Mesenchymal stem cell (in vitro differentiated cells and primary cell): ENCODE data around the gene GNAZ.

Experiments
- DNase-seq: peaks from one replicate; pipeline ENCODE4 v3.0.0-alpha.2; 2013
- H2AFZ ChIP-seq: one replicate; pipeline ENCODE4 v1.6.1; 2013; ENCODE audit warnings: low read depth, mild to moderate bottlenecking, control low read depth, inconsistent platforms, low read length, moderate library complexity
- H2AK5ac ChIP-seq: 2 replicates; pipeline ENCODE4 v1.6.1; 2013; ENCODE audit warnings: low read length, moderate library complexity, mild to moderate bottlenecking, inconsistent platforms; ENCODE audit not compliant: severe bottlenecking
- H2BK120ac ChIP-seq: one replicate; pipeline ENCODE4 v1.6.1; 2013; ENCODE audit warnings: low read depth, mild to moderate bottlenecking, inconsistent platforms, low read length, moderate library complexity
- H2BK12ac ChIP-seq, 2 experiments: one replicate each; pipeline ENCODE4 v1.6.1; 2013; ENCODE audit warnings: inconsistent platforms in 2 of 2, low read length in 2 of 2, mild to moderate bottlenecking in 2 of 2, moderate library complexity in 2 of 2, control low read depth in 1 of 2
- H2BK15ac ChIP-seq: one replicate; pipeline ENCODE4 v1.6.1; 2013; ENCODE audit warnings: mild to moderate bottlenecking, low read depth, inconsistent platforms; ENCODE audit not compliant: poor library complexity, severe bottlenecking
- H2BK5ac ChIP-seq: 2 replicates; pipeline ENCODE4 v1.6.1; 2013; ENCODE audit warnings: low read depth, mild to moderate bottlenecking, low read length, control low read depth, inconsistent platforms; ENCODE audit not compliant: poor library complexity, severe bottlenecking
- H3K14ac ChIP-seq, 2 experiments: one replicate each; pipeline ENCODE4 v1.6.1; 2013; ENCODE audit warnings: inconsistent platforms in 2 of 2, low read length in 2 of 2, control low read depth in 1 of 2, mild to moderate bottlenecking in 1 of 2, moderate library complexity in 1 of 2
- H3K18ac ChIP-seq, 2 experiments: one replicate each; pipeline ENCODE4 v1.6.1; 2013; ENCODE audit warnings: inconsistent platforms in 2 of 2, low read length in 2 of 2, control low read depth in 1 of 2, low read depth in 1 of 2, mild to moderate bottlenecking in 1 of 2
- H3K23ac ChIP-seq, 2 experiments: one replicate each; pipeline ENCODE4 v1.6.1; 2013; ENCODE audit warnings: inconsistent platforms in 2 of 2, low read length in 2 of 2, mild to moderate bottlenecking in 2 of 2, moderate library complexity in 2 of 2, control low read depth in 1 of 2
- H3K27ac ChIP-seq: 2 replicates; pipeline ENCODE4 v1.5.1; 2013; ENCODE audit warnings: mild to moderate bottlenecking, moderate library complexity, low read length, control low read depth, inconsistent platforms; ENCODE audit not compliant: poor library complexity, severe bottlenecking
- H3K27me3 ChIP-seq, 2 experiments: 2 replicates each; pipeline versions ENCODE4 v1.6.1 to v1.7.0; 2013; ENCODE audit warnings: low read length in 2 of 2, mild to moderate bottlenecking in 2 of 2, moderate library complexity in 2 of 2, control low read depth in 1 of 2, inconsistent platforms in 1 of 2; ENCODE audit not compliant: control insufficient read depth in 1 of 2, insufficient read depth in 1 of 2
- H3K36me3 ChIP-seq, 2 experiments: 2 replicates each; pipeline versions ENCODE4 v1.6.1 to v1.7.0; 2013; ENCODE audit warnings: low read length in 2 of 2, control low read depth in 1 of 2, inconsistent platforms in 1 of 2, low read depth in 1 of 2, mild to moderate bottlenecking in 1 of 2; ENCODE audit not compliant: insufficient read depth in 2 of 2, control insufficient read depth in 1 of 2
- H3K4ac ChIP-seq, 2 experiments: one replicate each; pipeline ENCODE4 v1.6.1; 2013; ENCODE audit warnings: inconsistent platforms in 2 of 2, low read length in 2 of 2, mild to moderate bottlenecking in 2 of 2, moderate library complexity in 2 of 2, control low read depth in 1 of 2, low read depth in 1 of 2
- H3K4me1 ChIP-seq: 2 replicates; pipeline ENCODE4 v1.6.1; 2013; ENCODE audit warnings: low read depth, low read length, control low read depth; ENCODE audit not compliant: control insufficient read depth, insufficient read depth
- H3K4me2 ChIP-seq: 2 replicates; pipeline ENCODE4 v1.6.1; 2013; ENCODE audit warnings: low read length, mild to moderate bottlenecking, inconsistent platforms; ENCODE audit not compliant: poor library complexity, severe bottlenecking
- H3K4me3 ChIP-seq, 2 experiments: 2 replicates each; pipeline versions ENCODE4 v1.5.1 to v1.7.0; 2013; ENCODE audit warnings: low read length in 2 of 2, mild to moderate bottlenecking in 2 of 2, control low read depth in 1 of 2, low read depth in 1 of 2; ENCODE audit not compliant: insufficient read depth in 1 of 2
- H3K79me1 ChIP-seq: replicated peaks from 2 replicates; pipeline ENCODE4 v1.6.1; 2013; ENCODE audit warnings: mild to moderate bottlenecking, control low read depth, low read length, inconsistent platforms; ENCODE audit not compliant: poor library complexity, severe bottlenecking
- H3K9ac ChIP-seq: 2 replicates; pipeline ENCODE4 v1.7.0; 2013; ENCODE audit warnings: mild to moderate bottlenecking, low read length, moderate library complexity
- H3K9me3 ChIP-seq: 2 replicates; pipeline ENCODE4 v1.7.0; 2013; ENCODE audit warnings: mild to moderate bottlenecking, low read length; ENCODE audit not compliant: control insufficient read depth
- H4K8ac ChIP-seq: one replicate; pipeline ENCODE4 v1.6.1; 2013; ENCODE audit warnings: inconsistent platforms, mild to moderate bottlenecking, low read length, moderate library complexity
- H4K91ac ChIP-seq: one replicate; pipeline ENCODE4 v1.6.1; 2013; ENCODE audit warnings: mild to moderate bottlenecking, low read length, inconsistent platforms
- WGBS: methylation state at CpG from one replicate; pipeline ENCODE4 v1.1.7; 2013; ENCODE audit warnings: mixed read lengths; 5-methylcytosine and 5-hydroxymethylcytosine counted together

The GNAZ gene

DNA sequence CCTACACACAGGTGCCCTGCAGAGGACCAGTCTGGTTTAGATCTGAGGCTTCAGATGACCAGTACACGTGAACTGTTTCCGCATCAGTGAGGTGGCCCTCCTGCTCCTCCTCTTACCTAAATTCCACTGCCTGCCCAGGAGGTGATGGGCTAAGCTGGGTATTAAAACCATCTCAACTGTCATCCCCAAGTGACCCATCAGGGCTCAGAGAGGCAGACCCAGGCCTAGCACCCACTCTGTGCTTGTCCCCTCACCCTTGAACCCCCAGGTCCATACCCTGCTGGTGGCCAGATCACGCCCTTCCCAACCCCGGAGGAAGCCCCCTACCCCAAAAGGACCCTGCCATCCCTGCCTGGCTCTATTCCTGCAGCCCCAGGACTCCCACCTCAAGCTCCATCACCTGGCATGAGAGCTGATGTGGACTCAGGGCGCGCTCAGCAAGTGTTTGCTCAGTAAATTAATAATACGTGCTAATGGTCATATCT lies 50.1 kb downstream of the GNAZ start:
- no peaks in the 10 kb centered on the region for H3K4me1 ChIP-seq
- no peak overlapping the region for H2AK5ac ChIP-seq
- no peak overlapping the region for H2BK120ac ChIP-seq
- H3K79me1 ChIP-seq, result no peaks in the 10 kb centered on the region
- no peak overlapping the region for H4K91ac ChIP-seq
- WGBS, result 78% methylated on average over 5 of the region's 7 CpGs
- H2AFZ ChIP-seq, result no peak overlapping the region
- H2BK12ac ChIP-seq, result no peak overlapping the region
- H2BK15ac ChIP-seq, result no peak overlapping the region
- H3K9me3 ChIP-seq, result no peaks in the 10 kb centered on the region
- H3K36me3 ChIP-seq, result no peaks in the 10 kb centered on the region
- no peak overlapping the region for H3K4me2 ChIP-seq
- H3K9ac ChIP-seq, result no peak overlapping the region
- DNase-seq, result no peak
- no peak overlapping the region for H3K14ac ChIP-seq
- no peak overlapping the region for H3K4me3 ChIP-seq
- H3K18ac ChIP-seq, result no peak overlapping the region
- H3K4ac ChIP-seq, result no peak overlapping the region
- no peak overlapping the region for H2BK5ac ChIP-seq
- H3K27me3 ChIP-seq, result peaks cover 4 to 11% of the 10 kb centered on the region in 2 experiments
- H4K8ac ChIP-seq, result no peak overlapping the region
- no peak overlapping the region for H3K27ac ChIP-seq
- H3K23ac ChIP-seq, result no peak overlapping the region

- no peak overlapping the region for H2BK120ac ChIP-seq
- no peak overlapping the region for H2BK12ac ChIP-seq
- H3K9ac ChIP-seq, result no peak overlapping the region
- H3K27ac ChIP-seq, result no peak overlapping the region
- no peak overlapping the region for H2BK5ac ChIP-seq
- H3K9me3 ChIP-seq, result no peaks in the 10 kb centered on the region
- no peak overlapping the region for H4K8ac ChIP-seq
- no peak overlapping the region for H3K14ac ChIP-seq
- WGBS, result 80% methylated on average over 2 of the region's 4 CpGs
- no peak overlapping the region for H2AFZ ChIP-seq
- H3K18ac ChIP-seq, result no peak overlapping the region
- no peak overlapping the region for H2BK15ac ChIP-seq
- no peak overlapping the region for H4K91ac ChIP-seq
- no peaks in the 10 kb centered on the region for H3K79me1 ChIP-seq
- no peak overlapping the region for H2AK5ac ChIP-seq
- no peak overlapping the region for H3K4ac ChIP-seq
- H3K4me3 ChIP-seq, result no peak overlapping the region
- H3K4me2 ChIP-seq, result no peak overlapping the region
- no peaks in the 10 kb centered on the region for H3K36me3 ChIP-seq
- H3K23ac ChIP-seq, result no peak overlapping the region
- no peak for DNase-seq
- H3K27me3 ChIP-seq, result peaks cover 9 to 16% of the 10 kb centered on the region in 2 experiments
- H3K4me1 ChIP-seq, result no peaks in the 10 kb centered on the region
Observed at GRCh38 chr22:23121000-23121421, 50.7 kb downstream of the GNAZ start.

- H3K27ac ChIP-seq, result no peak overlapping the region
- no peaks in the 10 kb centered on the region for H3K36me3 ChIP-seq
- H3K14ac ChIP-seq, result no peak overlapping the region
- no peak overlapping the region for H3K18ac ChIP-seq
- H3K27me3 ChIP-seq, result peaks cover 14 to 20% of the 10 kb centered on the region in 2 experiments
- H3K79me1 ChIP-seq, result no peaks in the 10 kb centered on the region
- no peak overlapping the region for H3K4me2 ChIP-seq
- H4K8ac ChIP-seq, result no peak overlapping the region
- H3K4ac ChIP-seq, result no peak overlapping the region
- H4K91ac ChIP-seq, result no peak overlapping the region
- H2AK5ac ChIP-seq, result no peak overlapping the region
- no peaks in the 10 kb centered on the region for H3K4me1 ChIP-seq
- H3K9ac ChIP-seq, result no peak overlapping the region
- DNase-seq, result no peak
- H2BK120ac ChIP-seq, result no peak overlapping the region
- no peak overlapping the region for H2BK5ac ChIP-seq
- H2BK12ac ChIP-seq, result no peak overlapping the region
- no peak overlapping the region for H3K4me3 ChIP-seq
- no peak overlapping the region for H2BK15ac ChIP-seq
- WGBS, result 74% methylated on average over 5 of the region's 9 CpGs
- no peaks in the 10 kb centered on the region for H3K9me3 ChIP-seq
- H2AFZ ChIP-seq, result no peak overlapping the region
- H3K23ac ChIP-seq, result no peak overlapping the region
Observed at GRCh38 chr22:23121424-23121823, 51.1 kb downstream of the GNAZ start.

DNA sequence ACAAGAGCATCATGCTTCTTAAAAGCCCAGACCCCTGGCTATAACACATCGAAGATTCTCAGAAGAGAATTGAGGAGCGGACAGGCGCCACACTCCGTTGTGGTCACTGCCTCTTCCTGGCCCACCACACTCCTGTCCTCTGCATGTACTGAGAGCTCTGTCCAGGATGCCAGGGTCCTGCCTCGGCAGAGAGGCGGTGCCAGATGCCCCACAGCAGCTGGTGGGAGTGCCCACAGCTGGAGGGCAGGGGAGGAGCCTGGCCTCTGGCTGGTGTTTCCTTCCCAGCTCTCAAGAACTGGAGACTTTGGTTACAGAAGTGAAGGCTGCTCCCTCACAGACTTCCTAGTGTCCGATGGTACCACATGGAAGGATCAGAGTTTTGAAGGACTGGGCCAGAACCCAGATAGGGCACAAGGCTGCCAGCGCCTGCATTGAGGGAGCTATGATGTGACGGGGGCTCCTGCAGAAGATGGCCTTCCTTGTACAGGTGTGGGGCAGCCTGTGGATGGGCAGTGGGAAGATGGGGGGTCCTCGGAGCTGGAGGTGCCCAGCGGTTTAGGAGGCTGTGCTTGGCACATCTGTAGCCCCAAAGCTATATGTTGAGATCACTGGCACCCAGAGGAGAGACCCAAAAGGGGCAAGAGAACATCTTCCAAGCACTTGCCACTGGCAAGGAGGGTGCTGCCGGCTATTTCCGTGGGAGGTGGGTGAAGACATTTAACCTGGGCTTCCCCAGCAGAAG lies 52.1 kb downstream of the GNAZ start:
- Histone ChIP-seq H3K18ac (no peak overlapping the region), H4K8ac (no peak overlapping the region), H3K14ac (peak overlapping the region in 1 of 2 experiments; percentile 7), H3K4me2 (no peak overlapping the region), H2BK15ac (no peak overlapping the region), H3K9ac (no peak overlapping the region), H3K4me1 (no peaks in the 10 kb centered on the region), H2BK120ac (no peak overlapping the region), H2BK12ac (no peak overlapping the region), H2AFZ (no peak overlapping the region), H2AK5ac (no peak overlapping the region), H3K4me3 (no peak overlapping the region), H3K9me3 (no peaks in the 10 kb centered on the region), H3K27me3 (peaks cover 21 to 28% of the 10 kb centered on the region in 2 experiments), H3K36me3 (no peaks in the 10 kb centered on the region), H4K91ac (no peak overlapping the region), H3K4ac (no peak overlapping the region), H3K27ac (no peak overlapping the region), H3K79me1 (no peaks in the 10 kb centered on the region), H2BK5ac (no peak overlapping the region), H3K23ac (no peak overlapping the region)
- DNase-seq, result no peak
- 78% methylated on average over 13 of the region's 13 CpGs for WGBS
